Islet precursor cell (in vitro differentiated cells): ENCODE measurements around the gene MAN1B1.
"Not testable (repeated sequence)": the region's sequence is repeated elsewhere in the genome, so short reads cannot be mapped to it uniquely, and the experiment has no call there.

Experiments used
- DNase-seq: peaks from one replicate; pipeline ENCODE4 v3.0.0-alpha.2; 2018

The MAN1B1 gene

GRCh38 chr9:137130176-137130755 lies 43.5 kb downstream of the MAN1B1 start:
- no peak for DNase-seq

GRCh38 chr9:137134191-137134590 lies 47.4 kb downstream of the MAN1B1 start:
- no peak for DNase-seq

GRCh38 chr9:137135154-137135553 lies 48.4 kb downstream of the MAN1B1 start:
- DNase-seq, result not testable (repeated sequence)

GRCh38 chr9:137136261-137136880 lies 49.6 kb downstream of the MAN1B1 start:
- DNase-seq, result no peak

- DNase-seq, result no peak
These were observed 50.3 kb downstream of the MAN1B1 start for GRCh38 chr9:137136881-137137607.

- no peak for DNase-seq
These were observed 51.4 kb downstream of the MAN1B1 start for GRCh38 chr9:137138058-137138721.

- DNase-seq, result no peak
These were observed 52.1 kb downstream of the MAN1B1 start, which contains the start of gene GRIN1 for GRCh38 chr9:137138722-137139467. TSS of gene GRIN1 (plus strand) at chr9:137139154. CDS start at chr9:137139487, 333 bp downstream.

- DNase-seq, result no peak
These were observed 52.8 kb downstream of the MAN1B1 start for GRCh38 chr9:137139468-137140150.

- no peak for DNase-seq
These were observed 53.6 kb downstream of the MAN1B1 start for GRCh38 chr9:137140151-137141012.

GRCh38 chr9:137141050-137141810 lies 54.4 kb downstream of the MAN1B1 start:
- DNase-seq, result no peak

- DNase-seq, result no peak
These were observed 55.5 kb downstream of the MAN1B1 start for GRCh38 chr9:137141976-137142936.

- DNase-seq, result no peak
These were observed 56.7 kb downstream of the MAN1B1 start for GRCh38 chr9:137143459-137143858.

GRCh38 chr9:137145731-137146526 lies 59.1 kb downstream of the MAN1B1 start:
- no peak for DNase-seq

- DNase-seq, result no peak
These were observed 59.7 kb downstream of the MAN1B1 start for GRCh38 chr9:137146527-137146918.

GRCh38 chr9:137147091-137147792 lies 60.5 kb downstream of the MAN1B1 start:
- no peak for DNase-seq

- DNase-seq, result no peak
These were observed 61.0 kb downstream of the MAN1B1 start for GRCh38 chr9:137147793-137148160.

- DNase-seq, result no peak
These were observed 61.5 kb downstream of the MAN1B1 start for GRCh38 chr9:137148242-137148641.

- no peak for DNase-seq
These were observed 61.9 kb downstream of the MAN1B1 start for GRCh38 chr9:137148661-137149060.
